SKM-1 (cell line): ENCODE data around the gene NEU4.
"Not testable (repeated sequence)": the region's sequence is repeated elsewhere in the genome, so short reads cannot be mapped to it uniquely, and the experiment has no call there.

ENCODE experiments used
- DNase-seq: peaks from one replicate; lab custom pipeline; 2025; ENCODE audit not compliant: unreplicated experiment; lab: John Stamatoyannopoulos, UW

NEU4 gene

DNA sequence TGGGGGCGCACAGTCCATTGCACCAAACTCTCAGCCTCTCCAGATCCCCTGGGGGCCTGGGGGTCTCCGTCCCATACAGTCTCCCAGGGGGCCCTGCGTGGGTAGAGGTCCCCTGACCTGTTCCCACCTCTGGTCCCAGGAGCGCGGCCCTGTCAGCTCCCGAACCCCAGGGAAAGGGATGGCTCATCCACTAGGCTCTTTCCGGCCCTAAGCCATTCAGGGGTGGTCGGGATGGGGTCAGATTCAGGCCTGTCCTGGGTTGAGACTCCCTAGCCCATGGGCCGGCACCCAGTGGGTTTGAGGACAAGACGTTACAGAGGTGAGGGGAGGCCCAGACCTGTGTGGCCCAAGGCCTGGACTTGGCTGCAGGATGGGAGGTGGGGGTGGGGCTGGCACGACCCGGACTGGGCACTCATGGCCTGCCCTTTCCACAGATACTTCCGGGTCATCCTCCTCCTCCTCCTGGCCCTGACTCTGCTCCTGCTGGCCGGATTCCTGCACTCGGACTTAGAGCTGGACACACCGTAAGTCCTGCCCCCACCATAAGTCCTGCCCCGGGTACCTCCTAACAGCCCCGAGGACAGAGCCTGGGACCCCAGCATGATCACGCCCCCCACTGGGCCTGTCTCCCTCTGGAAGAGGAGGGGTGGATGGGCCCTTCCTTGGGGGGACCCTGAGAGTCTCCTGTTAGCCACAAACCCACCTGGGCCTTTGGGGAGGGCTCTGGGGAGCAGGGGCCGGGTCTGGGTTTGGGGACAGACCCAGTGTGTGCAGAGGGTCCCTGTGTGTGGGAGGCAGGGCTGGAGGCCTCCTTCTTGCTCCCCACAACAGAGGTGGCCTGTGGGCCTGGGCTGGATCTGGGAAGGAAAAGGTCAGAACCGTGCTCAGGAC lies 10.1 kb upstream of the NEU4 start:
- DNase-seq, result no peak

- no peak for DNase-seq
Measured at GRCh38 chr2:241799522-241800197, 9.3 kb upstream of the NEU4 start.

DNA sequence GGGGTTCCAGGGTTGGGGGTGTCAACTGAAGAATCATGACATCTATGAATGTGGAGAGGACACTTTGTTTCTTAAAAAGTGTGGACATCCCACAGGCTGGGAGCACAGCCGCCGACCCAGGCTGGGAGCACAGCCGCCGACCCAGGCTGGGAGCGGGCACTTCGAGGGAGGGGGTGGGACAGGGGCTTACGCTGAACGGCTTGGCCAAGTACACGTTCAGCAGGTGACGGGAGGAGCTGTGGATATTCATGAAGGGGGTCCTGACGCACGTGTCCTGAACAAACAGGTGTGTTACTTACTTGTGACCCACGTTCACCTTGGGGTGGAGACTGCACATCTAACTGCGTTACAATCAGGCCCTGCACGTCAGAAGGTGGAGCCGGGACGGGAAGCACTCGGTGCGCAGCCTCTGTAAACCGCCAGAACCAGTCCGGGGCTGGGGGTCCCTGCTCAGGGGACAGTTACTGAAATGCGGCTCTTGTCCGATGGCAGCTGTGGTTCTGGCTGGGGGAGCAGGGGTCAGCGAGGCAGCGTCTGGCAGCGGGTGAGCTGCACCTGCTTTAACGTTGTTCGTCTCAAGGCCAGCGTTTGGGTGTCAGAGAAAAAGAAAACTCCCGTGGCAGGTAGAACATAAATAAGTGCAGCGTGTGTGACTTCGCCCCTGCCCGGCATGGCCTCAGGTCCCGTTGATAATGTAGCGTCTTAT lies 8.6 kb upstream of the NEU4 start:
- DNase-seq, result not testable (repeated sequence)

GRCh38 chr2:241801611-241802420 lies 7.2 kb upstream of the NEU4 start:
- no peak for DNase-seq

DNA sequence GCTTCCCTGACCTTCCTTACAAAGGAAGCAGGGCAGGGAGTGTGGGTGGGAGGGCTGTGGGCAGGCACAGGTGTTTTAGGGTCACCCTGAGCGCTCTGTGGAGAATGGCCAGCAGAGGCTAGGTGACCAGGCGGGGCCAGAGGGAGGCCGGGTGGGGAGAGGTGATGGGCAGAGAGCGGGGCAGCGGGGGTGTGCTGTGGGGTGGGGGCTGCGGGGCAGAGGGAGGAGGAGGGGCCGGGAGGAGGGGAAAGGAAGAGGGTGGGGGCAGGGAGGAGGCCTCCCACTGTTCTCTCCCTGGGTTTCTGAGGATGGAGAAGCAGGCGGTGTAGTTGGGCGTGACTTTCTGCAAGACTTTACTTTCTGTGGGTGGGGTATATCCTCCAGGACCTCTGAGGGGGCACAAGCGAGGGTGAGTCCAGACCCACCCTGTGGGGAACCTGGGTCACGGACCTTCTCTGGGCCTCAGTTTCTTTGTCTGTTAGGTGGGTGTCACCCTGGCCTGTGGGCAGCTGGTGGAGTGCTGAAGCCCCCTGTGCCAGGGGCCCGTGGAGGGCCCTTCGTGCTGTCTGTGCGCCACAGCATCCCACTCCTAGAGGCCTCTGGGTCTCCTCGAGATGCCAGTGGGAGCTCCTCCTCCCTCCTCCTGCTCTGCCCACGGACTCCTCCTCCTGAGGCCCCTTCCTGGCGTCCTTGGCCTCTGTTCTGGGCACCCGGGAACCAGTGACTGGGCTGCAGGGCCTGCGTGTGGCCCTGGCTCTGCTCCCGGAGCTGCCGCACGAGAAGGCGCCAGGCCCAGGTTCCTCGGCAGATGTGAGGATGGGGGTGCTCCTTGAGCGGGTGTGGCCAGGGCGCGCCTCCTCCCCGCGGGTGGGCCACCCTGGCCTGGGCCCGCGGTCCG lies 6.3 kb upstream of the NEU4 start:
- no peak for DNase-seq

- no peak for DNase-seq
Measured at GRCh38 chr2:241803387-241804325, 5.3 kb upstream of the NEU4 start.

DNA sequence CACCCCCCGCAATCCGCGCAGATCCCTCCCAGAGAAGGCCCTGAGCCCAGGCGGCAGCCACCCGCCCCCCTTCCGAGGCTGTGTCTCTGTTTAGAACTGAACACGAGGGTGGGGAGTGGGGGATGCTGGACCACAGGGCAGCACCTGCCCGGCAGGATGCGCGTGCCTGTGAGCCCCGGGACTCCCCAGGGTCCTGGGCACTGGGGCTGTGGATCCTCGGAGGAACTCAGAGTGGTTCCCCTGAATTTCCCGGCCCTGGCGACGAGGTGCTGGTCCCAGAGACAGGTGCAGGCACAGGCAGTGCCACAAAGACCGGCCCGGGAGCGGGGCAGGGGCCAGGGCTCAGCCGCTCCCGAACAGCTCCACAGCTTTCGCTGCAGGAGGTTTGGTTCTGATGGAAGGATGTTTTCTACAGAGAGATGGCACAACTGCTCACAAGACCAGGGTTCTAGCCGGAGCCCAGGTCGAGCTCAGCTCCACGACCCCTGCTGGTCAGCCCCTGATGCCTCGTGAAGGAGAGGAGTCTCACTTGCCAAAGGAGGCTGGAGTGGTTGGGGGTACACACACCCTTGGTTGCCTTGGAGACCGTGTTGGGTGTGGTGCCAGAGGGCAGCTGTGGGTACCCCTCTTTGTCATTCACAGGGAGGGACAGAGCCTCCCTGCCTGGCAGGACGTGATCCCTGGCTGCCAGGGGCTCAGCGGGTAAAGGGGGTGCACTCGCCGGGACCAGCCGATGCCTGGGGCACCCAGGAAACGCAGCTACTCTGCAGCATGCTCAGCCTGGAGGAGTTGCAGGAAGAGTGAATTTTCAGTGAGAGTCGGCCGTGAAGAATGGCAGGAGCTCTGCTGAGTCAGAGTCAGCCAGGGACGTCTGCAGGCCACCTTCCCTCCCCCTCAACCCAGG lies 4.4 kb upstream of the NEU4 start:
- DNase-seq, result no peak

DNA sequence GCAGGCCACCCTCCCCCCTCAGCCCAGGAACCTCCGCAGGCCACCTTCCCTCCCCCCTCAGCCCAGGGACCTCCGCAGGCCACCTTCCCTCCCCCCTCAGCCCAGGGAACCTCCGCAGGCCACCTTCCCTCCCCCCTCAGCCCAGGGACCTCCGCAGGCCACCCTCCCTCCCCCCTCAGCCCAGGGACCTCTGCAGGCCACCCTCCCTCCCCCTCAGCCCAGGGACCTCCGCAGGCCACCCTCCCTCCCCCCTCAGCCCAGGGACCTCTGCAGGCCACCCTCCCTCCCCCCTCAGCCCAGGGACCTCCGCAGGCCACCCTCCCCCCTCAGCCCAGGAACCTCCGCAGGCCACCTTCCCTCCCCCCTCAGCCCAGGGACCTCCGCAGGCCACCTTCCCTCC lies 2.8 kb upstream of the NEU4 start:
- not testable (repeated sequence) for DNase-seq

GRCh38 chr2:241808051-241808720 lies 807 bp upstream of the NEU4 start:
- no peak for DNase-seq

DNA sequence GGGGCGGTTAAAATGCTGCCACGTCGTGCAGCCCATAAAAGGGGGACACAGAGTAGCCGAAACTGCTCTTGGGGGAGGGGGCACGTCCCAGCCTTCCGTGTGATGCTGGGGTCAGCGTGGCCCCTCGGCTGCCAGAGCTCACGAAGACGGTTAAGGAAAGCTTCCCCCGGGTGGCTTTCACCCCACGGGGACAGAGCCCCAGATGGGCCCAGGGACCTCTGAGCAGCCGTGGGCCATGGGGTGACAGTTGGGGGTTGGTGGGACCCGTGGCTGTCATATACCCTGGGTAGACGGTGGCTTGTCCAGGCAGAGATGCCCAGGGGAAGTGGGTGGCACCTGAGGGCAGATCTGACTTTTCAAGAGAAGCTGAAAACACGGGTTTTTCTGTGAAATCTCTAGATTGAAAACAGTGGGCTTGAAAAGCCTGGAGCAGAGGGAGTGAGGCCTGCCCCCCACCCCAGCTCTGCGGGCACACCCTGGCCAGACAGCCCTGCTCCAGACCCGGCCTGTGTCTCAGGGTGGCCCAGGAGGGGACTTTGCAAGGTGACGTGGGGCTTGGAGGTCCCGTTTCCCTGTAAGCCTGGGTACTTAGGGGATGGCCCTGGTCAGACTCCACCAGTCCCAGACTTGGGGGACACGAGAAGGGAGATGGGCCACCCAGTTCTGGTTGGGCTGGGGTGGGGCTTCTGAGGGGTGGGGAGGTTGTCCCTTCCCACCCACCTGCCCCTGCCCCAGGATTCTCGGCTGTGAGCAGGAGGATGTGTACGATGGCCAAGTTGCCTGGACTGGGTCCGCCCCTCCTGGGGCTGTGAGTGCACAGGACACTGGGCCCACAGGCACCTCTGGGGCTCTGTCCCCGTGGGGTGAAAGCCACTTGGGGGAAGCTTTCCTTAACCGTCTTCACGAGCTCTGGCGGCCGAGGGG lies 652 bp downstream of the NEU4 start:
- DNase-seq, result no peak

GRCh38 chr2:241810307-241811200 lies 1.6 kb downstream of the NEU4 start:
- DNase-seq, result no peak

DNA sequence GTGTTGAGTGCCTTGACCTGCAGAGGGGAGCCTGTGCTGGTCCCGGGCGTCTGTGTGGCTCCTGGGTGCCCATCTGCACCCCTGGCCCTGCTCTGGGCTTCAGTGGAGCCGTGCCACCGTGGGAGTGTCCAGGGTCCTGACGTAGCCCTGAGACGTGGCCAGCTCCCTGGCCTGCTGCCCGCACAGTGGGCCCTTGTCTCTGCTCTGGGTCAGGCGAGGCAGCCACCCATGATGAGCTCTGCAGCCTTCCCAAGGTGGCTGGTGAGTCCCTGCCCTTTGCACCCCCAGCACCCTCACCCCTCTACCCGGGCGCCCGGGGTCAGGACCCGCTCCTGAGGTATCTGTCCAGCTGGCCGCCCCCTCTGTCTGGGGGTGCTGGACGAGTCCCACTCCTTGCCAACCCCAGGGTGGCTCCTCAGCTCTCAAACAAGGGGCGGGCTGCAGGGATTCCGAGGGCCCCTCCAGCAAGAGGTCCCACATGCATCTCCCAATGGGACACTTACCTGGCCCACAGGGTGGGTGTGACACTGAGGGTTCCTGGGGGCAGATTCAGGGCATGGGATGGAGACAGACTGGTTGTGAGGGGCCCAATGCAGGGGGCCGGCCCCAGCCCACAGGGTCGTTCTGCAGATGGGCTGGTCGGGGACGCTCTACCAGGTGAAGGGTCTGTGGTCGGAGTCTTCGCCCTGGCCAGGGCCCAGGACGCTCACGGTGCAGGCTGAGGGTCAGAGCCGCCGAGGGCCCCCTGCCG lies 2.4 kb downstream of the NEU4 start:
- DNase-seq, result no peak

GRCh38 chr2:241811952-241812729 lies 3.1 kb downstream of the NEU4 start:
- DNase-seq, result no peak
